Small intestine (tissue), 7 donors: ENCODE measurements around the gene ARFRP1. TPM values are rescaled to one million over a fixed set of nuclear protein-coding genes. Genes with fewer than 3 reads are reported as not detected.
"Not testable (repeated sequence)": the region's sequence is repeated elsewhere in the genome, so short reads cannot be mapped to it uniquely, and the experiment has no call there.

Source experiments
- DNase-seq, 2 donors: peaks; one replicate each; pipeline versions ENCODE4 v3.0.0 to v3.0.0-alpha.2; 2013
- FAIRE-seq: peaks from 2 replicates; lab custom pipeline; 2012; peaks lifted over from hg19 to GRCh38; lab: Jason Lieb, UNC
- H3K27ac ChIP-seq, 3 donors: one replicate each; pipeline ENCODE4 v1.5.1; 2013; ENCODE audit warnings: low read length in 2 of 3, mild to moderate bottlenecking in 2 of 3, control low read depth in 1 of 3, inconsistent platforms in 1 of 3, low read depth in 1 of 3, moderate library complexity in 1 of 3
- H3K27me3 ChIP-seq, 3 donors: one replicate each; pipeline ENCODE4 v1.6.1; 2013; ENCODE audit warnings: low read length in 3 of 3, inconsistent platforms in 1 of 3; ENCODE audit not compliant: control insufficient read depth in 3 of 3, insufficient read depth in 3 of 3
- H3K36me3 ChIP-seq, 3 donors: one replicate each; pipeline ENCODE4 v1.6.1; 2013; ENCODE audit warnings: low read length in 3 of 3, inconsistent platforms in 1 of 3, low read depth in 1 of 3, mild to moderate bottlenecking in 1 of 3, moderate library complexity in 1 of 3; ENCODE audit not compliant: control insufficient read depth in 3 of 3, insufficient read depth in 2 of 3
- H3K4me1 ChIP-seq, 3 donors: one replicate each; pipeline ENCODE4 v1.6.1; 2013; ENCODE audit warnings: low read length in 2 of 3, inconsistent platforms in 1 of 3, low read depth in 1 of 3, mild to moderate bottlenecking in 1 of 3, moderate library complexity in 1 of 3; ENCODE audit not compliant: control insufficient read depth in 3 of 3, insufficient read depth in 2 of 3
- H3K4me3 ChIP-seq, 3 donors: one replicate each; pipeline ENCODE4 v1.5.1; 2013; ENCODE audit warnings: low read length in 3 of 3, control low read depth in 1 of 3, inconsistent platforms in 1 of 3, low read depth in 1 of 3, mild to moderate bottlenecking in 1 of 3, moderate library complexity in 1 of 3
- H3K9me3 ChIP-seq, 2 donors: one replicate each; pipeline ENCODE4 v1.6.1; 2013; ENCODE audit warnings: low read depth in 1 of 2, low read length in 1 of 2; ENCODE audit not compliant: control insufficient read depth in 2 of 2, insufficient read depth in 1 of 2
- WGBS, 3 donors: extraction: QIAGEN DNeasy Blood & Tissue Kit; methylation state at CpG; one replicate each; pipeline ENCODE4 v1.1.7; 2013; 5-methylcytosine and 5-hydroxymethylcytosine counted together
- polyA plus RNA-seq, 4 donors: library from polyadenylated mRNA; stranded (reverse) in 3 of 4; unstranded in 1 of 4; fragments of 200-250 nt in 3 of 4; fragments of 120-200 nt in 1 of 4; gene quantifications; one replicate each; pipeline versions ENCODE4 v1.2.1 to v1.2.3, GENCODE V29; 2013
- donor health status: healthy with polysubstance abuse.
- donor health status: control.
- donor health status: control.
- donor health status: Bipolar disorder and iron deficiency.
- donor health status: healthy.

The ARFRP1 gene
- polyA plus RNA-seq, 4 donors = 21.5 to 78.6 (median 60.8) TPM

- not testable (repeated sequence) for FAIRE-seq
These were observed 57.3 kb downstream of the ARFRP1 start for GRCh38 chr20:63650486-63650885.

GRCh38 chr20:63648895-63649589 is 58.7 kb downstream of the ARFRP1 start:
- WGBS, 3 donors = 63 to 78% (median 65%) methylated on average over 11 of the region's 11 CpGs

More at GRCh38 chr20:63650486-63650885, 57.3 kb downstream of the ARFRP1 start:
- H3K4me3 ChIP-seq, H3K36me3 ChIP-seq, H3K27ac ChIP-seq, H3K9me3 ChIP-seq, DNase-seq: not testable (repeated sequence)
- H3K27me3 ChIP-seq = peaks cover 0 to 22% (median 0%) of the 10 kb centered on the region in 3 donors
- 84 to 93% (median 89%) methylated on average over 12 to 25 of the region's 25 CpGs for WGBS, 3 donors
- peaks cover 0 to 12% (median 0%) of the 10 kb centered on the region in 3 donors for H3K4me1 ChIP-seq

More at GRCh38 chr20:63648895-63649589, 58.7 kb downstream of the ARFRP1 start:
- Histone ChIP-seq H3K36me3 (peaks cover 0 to 2% (median 0%) of the 10 kb centered on the region in 3 donors), H3K27me3 (peaks cover 0 to 21% (median 0%) of the 10 kb centered on the region in 3 donors), H3K9me3 (no peaks in the 10 kb centered on the region), H3K4me3 (no peak overlapping the region), H3K4me1 (peaks cover 0 to 9% (median 0%) of the 10 kb centered on the region in 3 donors), H3K27ac (no peak overlapping the region)
- DNase-seq = no peak
- no peak for FAIRE-seq

Other genes starting within 250 kb of the ARFRP1 start
- 1 to 10 TPM in 1 of 4 donors, under 1 TPM in 2, not detected in 1; 0.27 to 1.4 (median 0.65) TPM for gene KCNQ2, start 235.3 kb downstream of the ARFRP1 start, polyA plus RNA-seq
- gene EEF1A2, start 208.9 kb downstream of the ARFRP1 start, polyA plus RNA-seq = 10 to 100 TPM in 2 of 4 donors, 1 to 10 TPM in 2; 3.1 to 18.6 (median 9.7) TPM
- gene PPDPF, start 187.2 kb downstream of the ARFRP1 start, polyA plus RNA-seq = 100 to 1,000 TPM; 273 to 356 (median 295) TPM
- gene PTK6, start 170.6 kb downstream of the ARFRP1 start, polyA plus RNA-seq = 10 to 100 TPM in 3 of 4 donors, under 1 TPM in 1; 0.56 to 87.0 (median 47.5) TPM
- gene SRMS, start 160.2 kb downstream of the ARFRP1 start, polyA plus RNA-seq = under 1 TPM in 1 of 4 donors, not detected in 3; 0.18 TPM
- under 1 TPM in 2 of 4 donors, not detected in 2; 0.22 to 0.25 TPM for gene FNDC11, start 153.8 kb downstream of the ARFRP1 start, polyA plus RNA-seq
- 10 to 100 TPM in 2 of 4 donors, 1 to 10 TPM in 2; 3.8 to 14.2 (median 9.4) TPM for gene HELZ2, start 133.7 kb downstream of the ARFRP1 start, polyA plus RNA-seq
- 10 to 100 TPM in 1 of 4 donors, 1 to 10 TPM in 3; 8.4 to 10.4 (median 9.6) TPM for gene GMEB2, start 80.9 kb downstream of the ARFRP1 start, polyA plus RNA-seq
- 10 to 100 TPM in 1 of 4 donors, 1 to 10 TPM in 3; 1.1 to 21.4 (median 5.2) TPM for gene STMN3, start 54.6 kb downstream of the ARFRP1 start, polyA plus RNA-seq
- gene RTEL1, start 49.7 kb downstream of the ARFRP1 start, polyA plus RNA-seq = 10 to 100 TPM in 2 of 4 donors, 1 to 10 TPM in 2; 3.5 to 15.0 (median 10.5) TPM
- 10 to 100 TPM in 1 of 4 donors, 1 to 10 TPM in 3; 1.9 to 15.9 (median 5.8) TPM for gene TNFRSF6B, start 11.3 kb downstream of the ARFRP1 start, polyA plus RNA-seq
- gene ZGPAT, start 63 bp upstream of the ARFRP1 start, polyA plus RNA-seq = 10 to 100 TPM; 20.5 to 39.8 (median 30.6) TPM
- gene LIME1, start 28.7 kb upstream of the ARFRP1 start, polyA plus RNA-seq = 10 to 100 TPM in 3 of 4 donors, 1 to 10 TPM in 1; 6.1 to 48.4 (median 22.6) TPM
- 10 to 100 TPM; 11.6 to 69.9 (median 17.6) TPM for gene SLC2A4RG, start 31.8 kb upstream of the ARFRP1 start, polyA plus RNA-seq
- 1 to 10 TPM in 3 of 4 donors, not detected in 1; 1.1 to 3.1 (median 2.6) TPM for gene ZBTB46, start 123.3 kb upstream of the ARFRP1 start, polyA plus RNA-seq
- under 1 TPM in 2 of 4 donors, not detected in 2; 0.34 to 0.67 TPM for gene ABHD16B, start 153.5 kb upstream of the ARFRP1 start, polyA plus RNA-seq
- 10 to 100 TPM; 65.6 to 87.7 (median 70.0) TPM for gene TPD52L2, start 157.3 kb upstream of the ARFRP1 start, polyA plus RNA-seq
- 10 to 100 TPM; 20.6 to 52.3 (median 40.3) TPM for gene DNAJC5, start 187.2 kb upstream of the ARFRP1 start, polyA plus RNA-seq
- gene UCKL1, start 248.4 kb upstream of the ARFRP1 start, polyA plus RNA-seq = 100 to 1,000 TPM in 1 of 4 donors, 10 to 100 TPM in 3; 47.1 to 131 (median 64.9) TPM